Stomach (tissue), 9 donors: ENCODE results near the gene AVPR2. TPM values are rescaled to one million over a fixed set of nuclear protein-coding genes. Genes with fewer than 3 reads are reported as not detected.

ENCODE experiments used
- DNase-seq, 2 donors: peaks; one replicate each; pipeline versions ENCODE4 v3.0.0 to v3.0.0-alpha.2; 2013 to 2019
- H3K27ac ChIP-seq, 5 donors: fragments of 200-600 bp in 4 of 5; sonication (generic) in 4 of 5; one replicate each; pipeline ENCODE4 v1.5.1; 2013 to 2019; ENCODE audit warnings: mild to moderate bottlenecking in 1 of 5, moderate library complexity in 1 of 5
- H3K27me3 ChIP-seq, 3 donors: fragments of 200-600 bp; sonication (generic); one replicate each; pipeline ENCODE4 v1.5.1; 2017 to 2019; ENCODE audit warnings: mixed run types in 1 of 3
- H3K36me3 ChIP-seq, 4 donors: fragments of 200-600 bp; sonication (generic); 1 replicate in 3 of 4; 2 replicates in 1 of 4; pipeline ENCODE4 v1.5.1; 2016 to 2019
- H3K4me1 ChIP-seq, 4 donors: fragments of 200-600 bp; sonication (generic); one replicate each; pipeline ENCODE4 v1.5.1; 2016 to 2019
- H3K4me3 ChIP-seq, 4 donors: fragments of 200-600 bp; sonication (generic) in 3 of 4; one replicate each; pipeline ENCODE4 v1.5.1; 2016 to 2019; ENCODE audit warnings: mild to moderate bottlenecking in 1 of 4
- H3K9me3 ChIP-seq, 4 donors: fragments of 200-600 bp; sonication (generic); one replicate each; pipeline ENCODE4 v1.5.1; 2016 to 2019
- CTCF ChIP-seq, 7 experiments: fragments of 450-650 bp in 4 of 7; fragments of 200-600 bp in 3 of 7; sonication (generic) in 3 of 7; IDR thresholded peaks; one replicate each; pipeline ENCODE4 v1.5.1; 2016 to 2019; ENCODE audit warnings: antibody characterized with exemption in 7 of 7, control low read depth in 2 of 7, mild to moderate bottlenecking in 1 of 7
- EP300 ChIP-seq: sonication (generic); formaldehyde crosslinking; IDR thresholded peaks from one replicate; pipeline ENCODE4 v1.6.1; 2017; ENCODE audit warnings: antibody characterized with exemption
- POLR2A ChIP-seq, 4 donors: fragments of 450-650 bp; IDR thresholded peaks; one replicate each; pipeline ENCODE4 v1.6.1; 2016; ENCODE audit warnings: antibody characterized with exemption in 4 of 4, control low read depth in 2 of 4, mild to moderate bottlenecking in 1 of 4, moderate library complexity in 1 of 4
- POLR2AphosphoS5 ChIP-seq, 3 donors: sonication (generic); formaldehyde crosslinking; IDR thresholded peaks; one replicate each; pipeline ENCODE4 v1.6.1; 2016; ENCODE audit warnings: antibody characterized with exemption in 3 of 3
- WGBS, 5 donors: extraction: QIAGEN DNeasy Blood & Tissue Kit in 3 of 5; methylation state at CpG; one replicate each; pipeline versions ENCODE4 v1.1.5 to v1.1.7; 2013 to 2018; 5-methylcytosine and 5-hydroxymethylcytosine counted together
- intact Hi-C: fragments of 100-400 bp; cut with DNase I; formaldehyde crosslinking; loops from one replicate; pipeline ENCODE4 v1.15.1; 2023; ENCODE audit warnings: low total_unique reads
- polyA plus RNA-seq, 3 donors: library from polyadenylated mRNA; stranded (reverse); fragments of 200-250 nt; gene quantifications; one replicate each; pipeline ENCODE4 v1.2.3, GENCODE V29; 2013
- total RNA-seq, 5 donors: library from RNA; depleted of rRNA; stranded (reverse); fragments of >200 nt; gene quantifications; one replicate each; pipeline versions ENCODE4 v1.1.0 to v1.2.3, GENCODE V29; 2014 to 2016
- donor health status: healthy with polysubstance abuse.
- donor health status: Bipolar disorder and iron deficiency.
- donor health status: healthy.

Gene AVPR2
- total and polyA plus RNA-seq, 8 donors: 0.19 to 1.4 (median 0.72) TPM; not detected in 4

- Histone ChIP-seq H3K27ac (no peak overlapping the region), H3K36me3 (no peaks in the 10 kb centered on the region), H3K4me1 (no peaks in the 10 kb centered on the region), H3K4me3 (no peak overlapping the region), H3K27me3 (peaks cover 0 to 37% (median 19%) of the 10 kb centered on the region in 3 donors), H3K9me3 (peaks cover 0 to 5% (median 0%) of the 10 kb centered on the region in 4 donors)
- no peak for TF ChIP-seq CTCF (IDR thresholded peaks at IDR 0.05)
- no peak for DNase-seq
- 66 to 78% (median 77%) methylated on average over 9 to 11 of the region's 11 CpGs; no CpG with 5 or more reads in 1 of the 5 donors for WGBS, 5 donors
- intact Hi-C loops: no loop called here
These were observed 34.2 kb upstream of the AVPR2 start for GRCh38 chrX:153870288-153870690.

- Histone ChIP-seq H3K27me3 (peaks cover 0 to 43% (median 22%) of the 10 kb centered on the region in 3 donors), H3K36me3 (no peaks in the 10 kb centered on the region), H3K9me3 (peaks cover 0 to 5% (median 0%) of the 10 kb centered on the region in 4 donors), H3K4me3 (no peak overlapping the region), H3K4me1 (no peaks in the 10 kb centered on the region), H3K27ac (no peak overlapping the region)
- intact Hi-C loops: no loop called here
- TF ChIP-seq POLR2AphosphoS5 (IDR thresholded peaks at IDR 0.05): no peak
- TF ChIP-seq CTCF (IDR thresholded peaks at IDR 0.05): no peak
- no peak for TF ChIP-seq POLR2A (IDR thresholded peaks at IDR 0.05)
- no peak for TF ChIP-seq EP300
- DNase-seq: no peak
- WGBS, 5 donors: 34 to 65% (median 54%) methylated on average over 18 to 21 of the region's 21 CpGs
These were observed 33.6 kb upstream of the AVPR2 start for GRCh38 chrX:153870791-153871360.

- H3K36me3 ChIP-seq: no peaks in the 10 kb centered on the region
- no peaks in the 10 kb centered on the region for H3K4me1 ChIP-seq
- intact Hi-C loops: no loop called here
- WGBS, 5 donors: 17 to 34% (median 23%) methylated on average over 4 to 6 of the region's 6 CpGs
- TF ChIP-seq POLR2AphosphoS5 (IDR thresholded peaks at IDR 0.05): no peak
- TF ChIP-seq POLR2A (IDR thresholded peaks at IDR 0.05): no peak
- TF ChIP-seq CTCF (IDR thresholded peaks at IDR 0.05): no peak
- TF ChIP-seq EP300: no peak
- no peak overlapping the region for H3K27ac ChIP-seq
- H3K9me3 ChIP-seq: peaks cover 0 to 4% (median 0%) of the 10 kb centered on the region in 4 donors
- peaks cover 0 to 49% (median 25%) of the 10 kb centered on the region in 3 donors for H3K27me3 ChIP-seq
- H3K4me3 ChIP-seq: no peak overlapping the region
- DNase-seq: no peak
These were observed 33.0 kb upstream of the AVPR2 start for GRCh38 chrX:153871451-153871850.

- peaks cover 0 to 54% (median 25%) of the 10 kb centered on the region in 3 donors for H3K27me3 ChIP-seq
- no peak overlapping the region for H3K27ac ChIP-seq
- TF ChIP-seq EP300 (no peak), CTCF (IDR thresholded peaks at IDR 0.05) (no peak), POLR2A (IDR thresholded peaks at IDR 0.05) (no peak)
- H3K4me1 ChIP-seq: no peaks in the 10 kb centered on the region
- no peak for DNase-seq
- no peaks in the 10 kb centered on the region for H3K36me3 ChIP-seq
- no peak overlapping the region for H3K4me3 ChIP-seq
- H3K9me3 ChIP-seq: no peaks in the 10 kb centered on the region
- WGBS, 5 donors: 55 to 76% (median 74%) methylated on average over 9 to 29 of the region's 29 CpGs
- intact Hi-C loops: no loop called here
These were observed 32.3 kb upstream of the AVPR2 start for GRCh38 chrX:153871946-153872878.
